ENCODE results near the gene ARMC12. TPM values are rescaled to one million over a fixed set of nuclear protein-coding genes. Genes with fewer than 3 reads are reported as not detected.

Gene ARMC12
- total and polyA plus RNA-seq, 2 of the 4 experiments (the other 2 are of a cell fraction), result 0.18 to 0.74 TPM

DNA sequence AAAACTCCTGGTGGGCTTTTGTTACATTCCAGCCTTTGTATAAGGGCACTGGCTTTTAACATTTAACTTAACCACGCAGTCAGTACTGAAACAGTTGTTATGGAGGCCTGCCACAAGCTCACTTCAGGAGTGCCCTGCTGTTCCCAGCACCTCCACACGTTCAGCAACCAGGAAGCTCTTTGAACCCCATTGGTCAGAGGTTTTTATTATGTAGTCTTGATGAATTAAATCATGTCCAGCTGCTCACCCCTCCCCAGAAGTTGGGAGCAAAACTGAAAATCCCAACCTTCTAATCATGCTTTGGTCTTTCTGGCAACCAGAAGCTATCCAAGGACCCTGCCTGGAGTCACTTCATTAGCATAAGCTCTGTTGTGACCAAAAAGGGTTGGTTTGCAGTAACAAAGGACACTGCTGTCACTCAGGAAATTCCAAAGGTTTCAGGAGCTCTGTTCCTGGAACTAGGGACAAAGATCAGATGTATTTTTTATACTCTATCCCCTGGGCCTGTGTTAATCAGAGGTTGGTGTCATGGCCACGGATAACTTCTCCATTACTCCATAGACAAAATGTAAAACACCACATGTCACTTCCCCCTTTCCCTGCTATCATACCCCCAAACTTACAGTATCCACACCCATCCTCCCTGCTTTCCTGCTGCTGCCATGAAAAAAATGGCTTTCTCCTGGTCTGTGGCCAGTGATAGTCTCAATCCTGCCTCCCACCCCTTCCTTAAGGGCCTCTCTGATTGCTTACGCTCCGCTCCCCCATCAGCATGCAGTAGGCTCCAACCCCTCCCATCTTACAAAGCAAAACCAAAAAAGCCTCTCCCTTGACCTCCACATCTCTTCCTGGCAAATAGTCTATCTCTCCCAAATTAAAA lies 3.1 kb downstream of the ARMC12 start:
- H3K27me3 ChIP-seq (ENCODE audit: control insufficient read depth, insufficient read depth, low read length), result peaks cover 5% of the 10 kb centered on the region
- no peak overlapping the region for H2AFZ ChIP-seq (replicated peaks; ENCODE audit: low read length, poor library complexity)
- 0 out of 2 replicates have a peak overlapping the region, but pooled peaks have one; percentile 48 for H3K23ac ChIP-seq (ENCODE audit: low read depth, low read length)
- H3K9me3 ChIP-seq (ENCODE audit: control insufficient read depth, insufficient read depth, low read length), result no peaks in the 10 kb centered on the region
- no peaks in the 10 kb centered on the region for H4K20me1 ChIP-seq (ENCODE audit: insufficient read depth, low read length)
- dilution Hi-C loops (cut with HindIII; ENCODE audit: low sequenced_read_pairs, unreplicated experiment), result no loop called here
- no peaks in the 10 kb centered on the region for H3K79me1 ChIP-seq (ENCODE audit: low read depth in 1 of 2, low read length in 2 of 2)
- no peak overlapping the region for H2AK9ac ChIP-seq (replicated peaks; ENCODE audit: low read depth, low read length, poor library complexity)
- H2BK5ac ChIP-seq (ENCODE audit: low read depth, low read length, poor library complexity, severe bottlenecking), result no peak overlapping the region
- H3K4me2 ChIP-seq (ENCODE audit: low read depth, low read length), result no peak overlapping the region
- no peak overlapping the region for H4K5ac ChIP-seq (ENCODE audit: low read depth, low read length)
- no peak overlapping the region for H2BK120ac ChIP-seq (ENCODE audit: low read depth, low read length)
- no TSS peak for BruUV-seq (replicated peaks)
- in situ Hi-C loops (cut with MboI; ENCODE audit: low sequenced_read_pairs), result loop anchor here (5.0 to 25.0 kb wide), 3 partner anchors 158 to 428 kb away; no protein-coding TSS in a partner anchor
- no peak overlapping the region for H4K91ac ChIP-seq (ENCODE audit: insufficient read depth, low read depth, low read length)
- intact Hi-C loops (cut with micrococcal nuclease), result no loop called here
- CTCF ChIA-PET, result interaction anchor here (0.6 to 0.9 kb wide), 4 partner anchors 151 to 1171 kb away, joined by 3 to 5 read pairs (median 4); no protein-coding TSS in a partner anchor
- TF ChIP-seq RCOR1 (IDR thresholded peaks at IDR 0.05; ENCODE audit: insufficient replicate concordance, low read length) (no peak), MAFK (IDR thresholded peaks at IDR 0.05; ENCODE audit: low read depth, low read length) (no peak), SMC3 (IDR thresholded peaks at IDR 0.05; ENCODE audit: low read depth, low read length) (no peak), MAZ (IDR thresholded peaks at IDR 0.05; ENCODE audit: borderline replicate concordance, low read depth, low read length) (no peak), CHD1 (IDR thresholded peaks at IDR 0.05; ENCODE audit: low read depth, low read length) (no peak), NFE2L2 (IDR thresholded peaks at IDR 0.05; ENCODE audit: low read depth, low read length) (no peak), MXI1 (IDR thresholded peaks at IDR 0.05; ENCODE audit: borderline replicate concordance, low read depth, low read length) (no peak), FOS (IDR thresholded peaks at IDR 0.05; ENCODE audit: low read depth, low read length) (no peak), BHLHE40 (IDR thresholded peaks at IDR 0.05; ENCODE audit: low read depth, low read length) (no peak), CEBPB (IDR thresholded peaks at IDR 0.05; ENCODE audit: low read depth, low read length) (no peak)
- TF ChIP-seq, protein P1, sequence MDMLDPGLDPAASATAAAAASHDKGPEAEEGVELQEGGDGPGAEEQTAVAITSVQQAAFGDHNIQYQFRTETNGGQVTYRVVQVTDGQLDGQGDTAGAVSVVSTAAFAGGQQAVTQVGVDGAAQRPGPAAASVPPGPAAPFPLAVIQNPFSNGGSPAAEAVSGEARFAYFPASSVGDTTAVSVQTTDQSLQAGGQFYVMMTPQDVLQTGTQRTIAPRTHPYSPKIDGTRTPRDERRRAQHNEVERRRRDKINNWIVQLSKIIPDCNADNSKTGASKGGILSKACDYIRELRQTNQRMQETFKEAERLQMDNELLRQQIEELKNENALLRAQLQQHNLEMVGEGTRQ (IDR thresholded peaks at IDR 0.05; ENCODE audit: low read depth, low read length), result no peak
- TF ChIP-seq, protein P2, sequence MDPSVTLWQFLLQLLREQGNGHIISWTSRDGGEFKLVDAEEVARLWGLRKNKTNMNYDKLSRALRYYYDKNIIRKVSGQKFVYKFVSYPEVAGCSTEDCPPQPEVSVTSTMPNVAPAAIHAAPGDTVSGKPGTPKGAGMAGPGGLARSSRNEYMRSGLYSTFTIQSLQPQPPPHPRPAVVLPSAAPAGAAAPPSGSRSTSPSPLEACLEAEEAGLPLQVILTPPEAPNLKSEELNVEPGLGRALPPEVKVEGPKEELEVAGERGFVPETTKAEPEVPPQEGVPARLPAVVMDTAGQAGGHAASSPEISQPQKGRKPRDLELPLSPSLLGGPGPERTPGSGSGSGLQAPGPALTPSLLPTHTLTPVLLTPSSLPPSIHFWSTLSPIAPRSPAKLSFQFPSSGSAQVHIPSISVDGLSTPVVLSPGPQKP (IDR thresholded peaks at IDR 0.05; ENCODE audit: borderline replicate concordance, low read depth, low read length), result no peak
- TF ChIP-seq, protein P3, sequence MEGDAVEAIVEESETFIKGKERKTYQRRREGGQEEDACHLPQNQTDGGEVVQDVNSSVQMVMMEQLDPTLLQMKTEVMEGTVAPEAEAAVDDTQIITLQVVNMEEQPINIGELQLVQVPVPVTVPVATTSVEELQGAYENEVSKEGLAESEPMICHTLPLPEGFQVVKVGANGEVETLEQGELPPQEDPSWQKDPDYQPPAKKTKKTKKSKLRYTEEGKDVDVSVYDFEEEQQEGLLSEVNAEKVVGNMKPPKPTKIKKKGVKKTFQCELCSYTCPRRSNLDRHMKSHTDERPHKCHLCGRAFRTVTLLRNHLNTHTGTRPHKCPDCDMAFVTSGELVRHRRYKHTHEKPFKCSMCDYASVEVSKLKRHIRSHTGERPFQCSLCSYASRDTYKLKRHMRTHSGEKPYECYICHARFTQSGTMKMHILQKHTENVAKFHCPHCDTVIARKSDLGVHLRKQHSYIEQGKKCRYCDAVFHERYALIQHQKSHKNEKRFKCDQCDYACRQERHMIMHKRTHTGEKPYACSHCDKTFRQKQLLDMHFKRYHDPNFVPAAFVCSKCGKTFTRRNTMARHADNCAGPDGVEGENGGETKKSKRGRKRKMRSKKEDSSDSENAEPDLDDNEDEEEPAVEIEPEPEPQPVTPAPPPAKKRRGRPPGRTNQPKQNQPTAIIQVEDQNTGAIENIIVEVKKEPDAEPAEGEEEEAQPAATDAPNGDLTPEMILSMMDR (conservative IDR thresholded peaks at IDR 0.05; ENCODE audit: low read depth, low read length), result no peak
- H2BK20ac ChIP-seq (ENCODE audit: low read depth, low read length), result no peak overlapping the region
- no peak overlapping the region for H2BK15ac ChIP-seq (ENCODE audit: low read depth, low read length)
- H2AK5ac ChIP-seq (ENCODE audit: low read depth, low read length), result no peak overlapping the region
- no peak overlapping the region for H4K8ac ChIP-seq (ENCODE audit: low read depth in 2 of 2, low read length in 2 of 2)
- no peak overlapping the region for H3K4me3 ChIP-seq (ENCODE audit: insufficient read depth, low read depth, low read length)
- POLR2A ChIA-PET (ENCODE audit: unreplicated experiment), result no interaction called here
- H3K4me1 ChIP-seq (ENCODE audit: control insufficient read depth, insufficient read depth, low read length), result no peaks in the 10 kb centered on the region
- H3K36me3 ChIP-seq (ENCODE audit: control insufficient read depth, insufficient read depth, low read length), result no peaks in the 10 kb centered on the region
- no peak overlapping the region for H3K9ac ChIP-seq (ENCODE audit: low read depth, low read length)
- H3K56ac ChIP-seq (ENCODE audit: extremely low read depth, insufficient read depth, low read length), result no peak overlapping the region
- H3K9me1 ChIP-seq (ENCODE audit: insufficient read depth, low read length), result no peaks in the 10 kb centered on the region
- 80% methylated on average over 2 of the region's 5 CpGs; no CpG with 5 or more reads in 1 of the 2 experiments for whole genome bisulfite sequencing, 2 experiments (ENCODE audit: extremely low coverage in 2 of 2, insufficient read length in 1 of 2)
- H3K14ac ChIP-seq (replicated peaks; ENCODE audit: low read depth, low read length), result no peak overlapping the region
- no peak overlapping the region for H3K4ac ChIP-seq (ENCODE audit: low read depth, low read length)
- no peak overlapping the region for H3K18ac ChIP-seq (ENCODE audit: low read depth, low read length)
- DNase-seq, result no peak
- no peak for ATAC-seq (ENCODE audit: low read depth)
- H3K27ac ChIP-seq (ENCODE audit: insufficient read depth, low read length), result no peak overlapping the region
